NCI-H2029 treated with DMSO at 0.1 percent for 48 hours (cell line): ENCODE measurements around the gene LDB2.

ENCODE experiments used
- DNase-seq: peaks from one replicate; lab custom pipeline; 2025; lab: John Stamatoyannopoulos, UW

LDB2 gene

DNA sequence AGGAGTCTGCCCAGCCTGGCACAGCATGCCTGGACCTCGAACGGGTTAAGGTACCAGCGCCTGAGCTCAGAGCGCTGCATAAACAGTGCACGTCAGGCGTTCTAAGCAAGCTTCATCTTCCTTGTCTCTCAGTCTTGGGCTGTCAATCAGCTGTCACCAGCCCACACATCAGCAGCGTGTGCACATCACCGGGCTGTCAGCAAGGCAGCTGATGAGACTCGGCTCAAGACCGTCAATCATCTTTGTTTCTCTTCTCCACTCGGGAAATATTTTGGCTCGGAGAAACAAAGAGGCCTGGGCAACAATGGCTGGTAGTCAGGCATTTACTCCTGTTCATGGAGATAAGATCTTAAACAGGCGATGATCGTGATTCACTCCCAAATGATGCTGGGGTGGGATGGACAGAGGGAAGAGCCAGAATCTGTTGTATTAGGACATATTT is 141.3 kb downstream of the LDB2 start:
- no peak for DNase-seq

DNA sequence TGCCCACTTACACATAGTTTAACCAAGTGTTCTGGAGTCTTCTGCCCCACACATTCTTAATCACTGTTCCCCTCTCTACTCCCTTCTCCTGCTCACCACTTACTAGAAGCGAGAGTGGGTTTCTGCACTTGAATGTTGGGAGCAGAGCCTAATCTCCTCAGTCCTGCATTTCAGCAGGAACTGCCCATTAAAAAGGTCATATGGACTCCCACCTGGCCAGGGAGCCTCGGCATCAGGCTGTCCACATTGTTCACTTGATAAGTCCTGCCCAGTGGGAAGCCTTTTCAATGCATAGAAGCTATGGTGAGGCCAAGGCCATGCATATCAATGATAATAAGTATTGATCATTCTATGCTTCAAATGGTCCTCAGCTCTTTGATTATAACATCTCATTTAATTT is 144.3 kb downstream of the LDB2 start:
- no peak for DNase-seq

DNA sequence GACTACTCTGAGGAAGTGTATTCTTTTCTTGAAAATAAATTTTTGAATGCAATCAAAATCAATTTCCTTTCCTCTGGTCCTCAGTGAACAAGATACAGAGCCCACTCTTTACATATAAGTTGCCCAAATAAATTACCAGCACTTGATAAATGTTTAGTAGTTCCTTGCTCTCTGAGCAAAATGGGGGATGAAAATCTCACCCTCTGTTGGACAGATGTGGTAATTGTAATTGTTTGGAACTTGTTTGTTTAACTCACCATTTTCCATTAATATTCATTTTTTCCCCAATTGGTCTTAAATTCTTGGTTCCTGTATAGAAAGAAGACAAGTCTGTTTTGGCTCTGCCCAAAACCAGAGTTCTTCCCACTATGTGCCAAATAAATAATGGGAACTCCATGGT is 146.3 kb downstream of the LDB2 start:
- DNase-seq, result no peak

DNA sequence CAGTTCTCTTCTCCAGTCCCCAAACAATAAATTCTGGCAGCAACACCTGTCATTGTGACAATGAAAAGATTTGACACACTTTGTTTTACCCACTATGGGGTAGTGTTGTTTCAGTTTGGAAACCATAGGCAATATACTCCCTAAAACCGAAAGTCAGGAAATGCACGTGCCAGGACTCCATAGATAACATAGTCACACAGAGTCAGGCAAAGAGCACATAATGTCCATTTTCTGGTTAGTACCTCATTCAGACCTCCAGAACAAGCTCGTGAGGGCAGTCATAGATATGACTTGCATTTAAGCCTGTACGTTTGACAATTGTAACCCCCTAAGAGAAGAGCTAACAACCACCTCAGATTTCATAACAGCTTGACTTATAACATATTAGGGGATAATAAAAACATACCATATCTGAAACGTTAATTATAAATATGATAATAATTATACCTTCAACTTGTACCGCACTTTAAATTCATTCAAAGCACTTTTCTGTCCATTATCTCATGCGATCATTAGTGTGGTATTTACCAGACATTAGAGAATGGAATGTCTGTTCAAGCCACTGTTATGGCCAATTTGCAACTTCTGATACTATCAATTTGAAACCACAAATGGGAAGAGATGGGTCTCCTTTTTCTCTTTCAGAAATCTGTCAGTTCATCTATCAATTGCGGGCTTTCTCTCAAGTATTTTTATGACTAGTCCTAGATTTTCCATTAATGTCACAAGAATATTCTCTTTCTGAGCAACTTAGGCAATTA is 147.4 kb downstream of the LDB2 start:
- no peak for DNase-seq

DNA sequence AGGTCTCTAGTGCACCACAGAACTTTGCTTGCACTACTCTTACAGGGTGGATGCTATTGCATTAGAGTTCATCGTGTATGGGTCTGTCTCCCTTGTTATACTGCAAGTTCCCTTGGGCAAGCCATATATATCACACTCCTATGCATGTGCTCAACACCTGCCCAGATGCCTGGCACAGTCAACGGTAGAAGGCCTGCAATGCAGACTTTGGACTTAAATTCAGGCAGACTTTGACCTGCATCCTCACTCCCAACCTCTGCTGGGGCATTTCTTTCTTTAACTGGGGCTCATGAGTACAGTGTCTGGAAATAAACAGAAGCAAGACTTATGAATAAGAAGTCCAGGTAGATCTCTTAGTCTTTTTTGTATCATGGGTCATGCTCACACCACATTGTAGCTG is 148.2 kb downstream of the LDB2 start:
- DNase-seq, result no peak

DNA sequence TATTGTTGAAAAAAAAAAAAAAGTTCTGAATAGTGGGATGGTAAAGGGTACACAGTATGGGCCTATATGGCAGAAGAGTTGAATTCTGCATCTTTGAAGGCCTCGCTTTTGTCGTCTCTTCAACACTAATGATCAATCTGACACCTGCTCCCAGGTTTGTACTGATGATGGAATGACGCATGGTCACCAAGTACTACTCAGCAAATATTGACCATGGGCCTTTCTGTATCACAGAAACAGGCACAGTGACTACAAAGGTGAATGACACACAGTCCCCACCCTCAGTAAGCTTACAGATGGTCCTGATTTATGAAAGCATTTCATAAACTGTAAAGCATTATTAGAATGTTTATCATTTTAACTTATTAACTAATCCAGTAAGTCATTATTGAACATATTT is 152.6 kb downstream of the LDB2 start:
- DNase-seq, result no peak

DNA sequence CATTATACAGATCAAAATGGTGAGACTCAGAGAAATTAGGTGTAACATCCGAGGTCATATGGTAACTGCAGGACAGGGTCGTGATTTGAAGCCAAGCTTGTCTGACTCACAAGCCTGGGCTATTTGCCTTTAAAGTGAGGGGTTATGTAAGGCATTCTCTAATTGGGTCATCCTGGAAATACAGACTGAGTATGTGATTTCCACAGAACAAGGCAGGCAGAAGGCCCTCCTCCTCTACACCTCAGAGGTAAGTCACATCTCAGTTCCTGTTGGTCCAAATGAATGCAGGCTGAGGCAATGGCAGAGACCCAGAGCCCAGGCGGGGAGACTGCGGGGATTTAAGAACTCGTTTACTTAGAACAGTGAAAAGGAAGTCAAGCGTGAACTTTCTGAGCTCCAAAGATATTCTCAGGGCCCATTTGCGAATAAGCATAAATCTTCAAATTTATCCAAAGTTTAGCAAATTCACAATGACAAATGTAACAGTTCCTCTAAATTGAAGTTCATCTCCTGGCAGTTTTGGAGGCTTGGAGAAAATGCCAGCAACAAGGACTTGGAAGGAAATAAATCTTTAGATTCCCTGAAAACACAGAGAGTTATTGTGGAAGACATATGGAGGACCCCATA is 153.3 kb downstream of the LDB2 start:
- DNase-seq, result no peak

DNA sequence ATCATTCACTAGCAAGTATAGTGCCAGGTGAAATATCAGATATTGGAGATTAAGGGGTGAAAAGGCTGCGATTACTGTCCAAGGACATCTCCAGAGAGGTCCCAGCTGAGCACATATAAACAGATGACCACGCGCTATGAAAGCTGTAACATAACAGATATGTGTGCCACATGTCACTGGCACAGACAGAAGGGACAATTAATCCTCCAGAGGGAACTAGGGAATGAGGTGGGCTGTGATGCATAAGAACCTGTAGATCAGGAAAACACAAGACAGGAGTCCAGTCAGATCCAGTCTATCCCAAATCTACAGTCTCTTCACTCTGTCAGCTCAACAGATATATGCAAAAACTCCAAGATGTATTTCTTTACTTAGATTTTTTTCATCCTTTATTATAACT is 157.2 kb downstream of the LDB2 start:
- no peak for DNase-seq

DNA sequence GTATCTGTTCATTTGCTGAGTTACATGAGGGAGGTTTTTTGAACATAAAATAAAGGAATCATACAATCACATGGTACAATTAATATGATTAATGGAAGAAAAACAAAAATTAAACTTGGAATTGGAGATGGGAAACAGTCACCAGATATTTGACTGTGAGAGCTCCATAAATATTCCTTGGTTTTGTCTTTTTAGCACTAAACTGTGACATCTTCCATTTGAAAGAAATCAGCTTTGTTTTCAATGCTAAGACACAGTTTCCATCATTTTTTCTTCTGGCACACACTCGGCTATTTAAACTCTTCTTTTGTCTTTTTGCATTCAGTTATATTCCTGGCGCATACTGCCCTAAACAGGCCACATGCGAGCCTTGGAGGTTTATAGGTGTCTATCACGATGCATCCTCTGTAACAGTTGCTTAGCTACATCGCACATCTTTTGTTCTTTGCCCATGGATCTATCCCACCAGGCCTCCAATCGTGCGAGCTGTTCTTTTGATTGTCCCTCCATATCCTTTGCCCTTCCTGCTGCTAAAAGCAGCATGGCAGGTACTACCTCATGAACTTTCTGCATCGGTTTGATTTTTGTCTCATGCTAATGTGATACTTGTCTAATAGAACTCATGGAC is 158.3 kb downstream of the LDB2 start:
- DNase-seq, result no peak

DNA sequence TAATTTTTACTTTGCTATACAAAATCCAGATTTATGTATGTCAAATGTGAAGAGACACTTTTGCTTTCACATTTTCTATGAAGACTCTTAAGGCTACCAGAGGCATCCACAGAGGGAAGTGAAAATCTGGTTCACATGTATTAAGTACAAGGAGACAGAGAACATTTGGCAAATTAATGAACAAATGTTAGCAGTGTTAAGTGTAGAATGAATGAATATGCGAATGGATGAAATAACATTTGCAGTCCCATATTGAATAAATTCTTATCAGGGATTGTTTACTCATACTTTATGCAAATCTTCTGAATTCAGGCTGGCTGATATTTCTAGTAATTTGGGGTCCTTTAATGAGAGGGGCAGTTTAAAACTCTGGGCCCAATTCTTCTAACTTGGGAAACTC is 159.9 kb downstream of the LDB2 start:
- DNase-seq, result no peak

DNA sequence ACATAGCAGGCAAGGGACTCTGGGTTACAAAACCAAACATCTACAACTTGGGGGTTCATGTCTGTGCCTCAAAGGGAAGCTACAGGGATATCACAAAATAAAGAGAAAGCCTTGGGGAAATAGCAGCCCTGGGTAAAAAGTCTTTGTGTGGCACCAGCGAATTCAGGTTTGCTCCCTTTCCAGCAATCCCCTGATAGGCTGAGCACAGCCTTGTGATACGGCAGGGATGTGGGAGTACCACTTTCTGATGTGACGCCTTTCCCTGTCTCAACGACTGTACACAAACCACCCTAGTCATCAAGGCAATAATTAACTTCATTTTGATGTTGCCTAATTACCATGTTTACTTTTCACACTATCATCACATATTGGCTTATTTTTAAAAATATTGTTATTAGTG is 164.9 kb downstream of the LDB2 start:
- DNase-seq, result no peak

DNA sequence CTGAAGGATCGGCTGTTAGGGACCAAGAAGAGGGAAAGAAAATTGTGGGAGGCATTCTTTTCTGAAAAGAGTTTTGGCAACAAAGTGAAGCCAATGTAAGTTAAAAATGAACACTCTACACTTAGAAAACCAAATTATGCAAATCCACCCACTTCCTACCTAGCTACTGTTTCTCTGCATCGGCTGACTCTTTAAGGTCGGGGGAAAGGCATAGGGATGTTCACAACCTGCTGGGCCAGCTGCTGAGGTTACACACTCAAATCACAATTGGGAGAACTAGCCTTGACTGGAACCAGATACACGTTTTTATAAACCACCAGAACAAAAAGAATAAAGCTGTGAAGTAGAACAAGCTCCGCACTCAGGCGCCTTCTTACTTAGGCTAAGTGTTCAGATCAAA is 165.7 kb downstream of the LDB2 start:
- DNase-seq, result no peak

DNA sequence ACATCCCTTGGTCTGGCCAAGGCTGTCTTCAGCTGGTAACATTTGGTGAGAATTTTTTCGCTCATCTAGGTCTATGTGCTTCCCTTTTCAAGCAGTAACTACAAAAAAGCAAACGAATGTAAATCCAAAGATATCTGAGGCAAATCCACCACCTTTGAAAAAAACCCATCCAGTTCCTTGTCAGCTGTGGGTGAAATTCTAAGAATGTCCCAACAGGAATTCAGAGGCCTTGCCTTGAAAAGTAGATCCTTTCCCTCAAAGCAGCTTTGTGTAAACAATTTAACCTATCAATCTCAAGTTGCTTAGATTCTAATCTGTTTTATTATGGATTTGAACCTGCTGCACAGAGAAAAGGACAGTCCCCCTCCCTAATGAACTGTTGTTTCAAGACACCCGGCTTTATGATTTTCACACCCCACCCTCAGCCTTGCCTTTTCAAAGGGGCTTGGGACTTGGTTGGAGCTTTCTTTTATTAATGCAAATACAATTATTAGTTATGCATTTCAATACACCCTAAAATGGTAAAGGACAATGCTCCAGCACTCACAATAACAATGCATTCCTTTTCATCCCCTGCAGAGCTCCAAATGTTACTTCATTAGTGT is 166.6 kb downstream of the LDB2 start:
- no peak for DNase-seq

DNA sequence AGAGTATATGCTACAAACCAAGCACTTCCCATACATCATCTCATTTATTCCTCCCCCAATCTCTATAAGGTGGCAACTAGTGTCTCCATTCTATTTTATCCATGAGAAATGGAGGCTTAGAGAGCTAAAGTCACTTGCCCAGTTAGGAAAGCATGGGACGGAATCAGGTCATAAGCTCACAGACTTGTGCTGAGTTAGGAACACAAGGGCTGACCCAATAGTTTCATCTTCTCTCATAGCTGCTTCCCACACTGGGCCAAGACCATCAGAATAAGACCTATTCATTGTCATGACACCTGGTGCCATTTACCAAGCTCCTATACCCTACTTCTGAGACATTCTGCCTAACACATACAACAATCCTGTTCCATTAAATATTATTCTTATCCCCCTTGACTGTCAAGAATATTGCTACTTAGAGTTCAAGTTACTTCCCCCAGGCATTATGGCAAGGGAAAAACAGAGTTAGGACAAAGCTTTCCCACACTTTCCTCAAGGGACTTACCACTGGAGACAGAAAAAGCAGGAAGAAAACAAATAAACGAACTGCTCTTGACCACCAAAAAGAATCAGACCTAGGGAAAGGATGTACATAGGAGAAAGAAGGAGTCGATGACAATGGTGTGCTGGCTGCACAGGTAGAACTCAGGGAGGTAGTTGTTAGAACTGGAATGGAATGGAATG is 167.8 kb downstream of the LDB2 start:
- DNase-seq, result no peak

DNA sequence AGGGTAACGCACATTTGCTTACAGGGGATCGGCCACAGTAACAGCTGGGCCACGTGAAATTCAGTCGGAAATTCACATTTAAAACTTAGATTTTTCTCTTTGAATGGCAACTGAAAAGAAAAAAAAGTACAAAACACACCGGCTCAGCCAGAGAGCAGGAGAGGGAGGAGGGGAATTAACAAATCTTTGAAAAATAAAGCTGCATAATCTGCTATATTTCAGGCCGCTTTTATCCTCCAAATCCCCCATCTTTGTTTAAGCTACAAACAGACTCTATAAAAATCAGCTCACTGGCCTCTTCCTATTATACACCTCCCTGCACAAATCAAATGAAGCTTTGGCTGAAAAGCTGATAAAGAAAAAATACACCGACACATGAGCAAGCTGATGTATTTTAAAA is 169.1 kb downstream of the LDB2 start:
- DNase-seq, result no peak

DNA sequence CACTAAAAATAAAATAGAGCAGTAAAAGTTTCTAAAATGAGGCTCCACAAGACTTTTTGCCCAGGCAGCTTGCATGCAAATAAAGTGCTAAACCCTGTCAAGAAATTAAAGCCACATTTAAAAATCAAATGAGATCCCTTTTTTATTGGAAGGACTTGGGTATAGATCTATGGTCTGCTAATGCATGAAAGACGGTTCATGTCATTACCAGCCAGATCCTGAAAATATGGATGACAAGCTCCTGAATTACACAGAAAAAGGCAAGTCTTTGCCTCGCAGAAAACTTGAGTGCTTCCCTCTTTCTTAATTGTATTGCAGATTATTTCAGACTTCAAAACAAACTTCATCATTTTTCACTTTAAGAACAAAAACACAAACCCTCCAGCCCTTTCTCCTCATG is 169.6 kb downstream of the LDB2 start:
- DNase-seq, result no peak

DNA sequence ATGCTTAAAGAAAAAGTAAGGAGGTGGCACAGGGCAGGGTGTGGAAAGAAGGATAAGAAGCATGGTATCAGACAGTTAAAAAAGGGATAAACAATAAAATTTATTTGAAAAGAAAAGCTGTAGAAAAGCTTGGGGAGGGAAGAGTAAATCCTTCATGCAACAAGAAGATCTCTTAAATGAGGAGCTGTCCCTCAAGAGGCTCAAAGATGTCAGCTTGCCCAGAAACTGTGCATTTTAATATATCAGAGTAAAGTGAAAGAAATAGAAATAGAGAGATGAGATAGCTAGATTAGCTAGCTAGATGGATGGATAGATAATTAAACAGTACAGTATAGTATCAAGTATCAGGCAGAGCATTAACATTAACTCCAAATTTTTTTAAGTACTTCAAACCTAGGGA is 170.3 kb downstream of the LDB2 start:
- DNase-seq, result no peak

DNA sequence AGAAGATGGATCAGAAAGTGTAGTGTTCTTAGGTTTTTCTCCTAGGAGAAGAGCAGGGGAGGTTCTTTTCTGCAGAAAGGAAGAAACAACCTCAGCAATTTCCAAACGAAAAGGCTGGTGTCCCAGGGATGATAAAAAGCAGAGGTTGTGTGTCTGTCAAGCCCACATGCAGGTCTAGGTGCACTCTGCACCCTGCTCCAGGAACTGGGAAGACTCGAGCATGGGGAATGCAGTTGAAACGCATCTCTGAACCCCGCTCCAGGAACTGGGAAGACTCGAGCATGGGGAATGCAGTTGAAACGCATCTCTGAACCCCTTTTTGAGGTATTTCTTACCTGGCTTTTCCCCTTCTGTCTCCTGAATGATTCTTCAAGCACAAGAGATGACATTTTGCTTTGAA is 171.2 kb downstream of the LDB2 start:
- no peak for DNase-seq

DNA sequence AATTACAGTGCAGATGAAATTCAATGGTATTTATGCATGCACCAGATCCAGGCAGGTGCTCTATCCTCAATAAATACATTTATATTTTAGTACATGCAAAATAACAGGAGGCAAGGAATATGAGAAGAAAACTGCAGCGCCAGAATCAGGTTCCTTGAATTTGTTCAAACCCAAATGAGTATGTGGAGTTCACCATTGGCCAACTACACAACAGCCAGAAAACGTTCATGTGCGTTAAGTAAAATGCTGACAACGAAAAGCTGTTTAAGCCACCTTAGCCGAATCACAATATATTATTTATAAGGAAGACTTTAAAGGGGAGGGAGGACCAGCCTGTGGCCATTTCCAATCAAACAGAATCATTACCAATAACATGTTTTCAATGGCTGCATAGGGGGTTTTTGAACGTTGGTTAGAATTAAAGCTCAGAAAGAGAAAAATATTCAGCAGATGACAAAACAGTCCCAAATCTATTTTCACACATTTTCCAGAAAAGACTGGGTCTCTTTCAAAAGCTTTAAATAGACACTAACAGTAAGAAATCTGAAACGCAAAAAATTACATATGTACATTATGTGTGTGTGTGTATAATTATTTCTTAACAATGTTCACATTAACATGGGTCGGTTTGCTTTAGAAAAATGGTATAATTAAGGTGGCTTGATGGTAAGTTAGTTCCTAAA is 171.9 kb downstream of the LDB2 start:
- DNase-seq, result no peak

DNA sequence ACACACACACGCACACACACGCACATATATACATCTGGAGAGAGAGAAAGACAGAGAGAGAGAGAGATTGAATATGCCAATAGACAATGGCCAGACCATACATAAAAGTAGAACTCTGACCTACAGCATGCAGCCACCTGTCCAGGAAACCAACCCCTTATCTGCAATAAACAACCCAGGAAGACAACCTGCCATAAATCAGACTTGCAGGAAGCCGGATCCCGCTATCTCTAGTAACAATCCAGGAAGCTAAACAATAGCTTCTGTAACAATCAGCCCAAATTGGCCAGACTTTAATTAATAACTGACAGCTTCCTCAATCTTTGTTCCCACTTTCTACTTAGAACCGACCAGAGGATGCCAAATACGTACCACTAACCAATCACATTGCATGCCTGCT is 173.2 kb downstream of the LDB2 start:
- DNase-seq, result no peak

DNA sequence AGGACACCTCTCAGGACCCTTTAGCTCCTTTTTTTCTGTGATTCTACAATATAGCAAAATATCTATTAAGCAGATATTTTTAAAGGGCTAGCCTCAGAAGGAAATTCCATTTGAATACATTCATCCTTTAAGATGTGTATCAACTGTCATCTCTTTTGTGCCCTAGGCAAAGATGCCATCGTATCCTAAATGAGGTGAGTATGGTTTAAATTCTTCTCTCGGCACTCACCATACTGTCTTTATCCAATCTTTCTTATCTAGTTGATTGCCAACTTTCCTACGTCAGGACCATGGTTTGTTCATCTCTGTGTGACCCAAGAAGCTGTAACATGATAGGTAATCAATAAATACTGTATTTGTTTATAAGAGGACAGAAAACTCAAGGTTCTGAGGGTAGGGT is 176.0 kb downstream of the LDB2 start:
- no peak for DNase-seq
